ENCODE results near the gene PAQR6.

DNA sequence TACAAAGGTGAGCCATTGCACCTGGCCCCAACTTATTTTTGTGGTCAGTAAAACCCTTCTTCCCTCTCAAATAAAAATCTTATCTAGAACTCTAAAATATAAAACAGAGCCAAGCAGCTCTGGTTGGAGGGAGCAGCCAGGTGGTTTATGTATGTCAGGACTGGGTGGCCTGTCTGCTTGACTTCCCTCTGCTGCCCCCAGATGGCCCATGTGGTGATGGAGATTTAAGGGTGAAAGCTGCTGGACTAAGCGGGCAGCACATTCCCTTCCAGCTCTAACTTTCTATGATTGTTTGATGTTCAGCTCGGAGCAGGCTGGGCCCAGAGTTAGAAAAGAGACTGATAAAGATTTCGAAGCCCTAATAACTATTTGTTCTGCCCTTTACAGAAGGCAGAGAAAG, 11.9 kb upstream of the PAQR6 start:
- no peak for TF ChIP-seq POLR2AphosphoS5 (IDR thresholded peaks at IDR 0.05; ENCODE audit: low read depth, low read length)
- TF ChIP-seq, protein P1, sequence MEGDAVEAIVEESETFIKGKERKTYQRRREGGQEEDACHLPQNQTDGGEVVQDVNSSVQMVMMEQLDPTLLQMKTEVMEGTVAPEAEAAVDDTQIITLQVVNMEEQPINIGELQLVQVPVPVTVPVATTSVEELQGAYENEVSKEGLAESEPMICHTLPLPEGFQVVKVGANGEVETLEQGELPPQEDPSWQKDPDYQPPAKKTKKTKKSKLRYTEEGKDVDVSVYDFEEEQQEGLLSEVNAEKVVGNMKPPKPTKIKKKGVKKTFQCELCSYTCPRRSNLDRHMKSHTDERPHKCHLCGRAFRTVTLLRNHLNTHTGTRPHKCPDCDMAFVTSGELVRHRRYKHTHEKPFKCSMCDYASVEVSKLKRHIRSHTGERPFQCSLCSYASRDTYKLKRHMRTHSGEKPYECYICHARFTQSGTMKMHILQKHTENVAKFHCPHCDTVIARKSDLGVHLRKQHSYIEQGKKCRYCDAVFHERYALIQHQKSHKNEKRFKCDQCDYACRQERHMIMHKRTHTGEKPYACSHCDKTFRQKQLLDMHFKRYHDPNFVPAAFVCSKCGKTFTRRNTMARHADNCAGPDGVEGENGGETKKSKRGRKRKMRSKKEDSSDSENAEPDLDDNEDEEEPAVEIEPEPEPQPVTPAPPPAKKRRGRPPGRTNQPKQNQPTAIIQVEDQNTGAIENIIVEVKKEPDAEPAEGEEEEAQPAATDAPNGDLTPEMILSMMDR (IDR thresholded peaks at IDR 0.05): no peak
- TF ChIP-seq, protein P2, sequence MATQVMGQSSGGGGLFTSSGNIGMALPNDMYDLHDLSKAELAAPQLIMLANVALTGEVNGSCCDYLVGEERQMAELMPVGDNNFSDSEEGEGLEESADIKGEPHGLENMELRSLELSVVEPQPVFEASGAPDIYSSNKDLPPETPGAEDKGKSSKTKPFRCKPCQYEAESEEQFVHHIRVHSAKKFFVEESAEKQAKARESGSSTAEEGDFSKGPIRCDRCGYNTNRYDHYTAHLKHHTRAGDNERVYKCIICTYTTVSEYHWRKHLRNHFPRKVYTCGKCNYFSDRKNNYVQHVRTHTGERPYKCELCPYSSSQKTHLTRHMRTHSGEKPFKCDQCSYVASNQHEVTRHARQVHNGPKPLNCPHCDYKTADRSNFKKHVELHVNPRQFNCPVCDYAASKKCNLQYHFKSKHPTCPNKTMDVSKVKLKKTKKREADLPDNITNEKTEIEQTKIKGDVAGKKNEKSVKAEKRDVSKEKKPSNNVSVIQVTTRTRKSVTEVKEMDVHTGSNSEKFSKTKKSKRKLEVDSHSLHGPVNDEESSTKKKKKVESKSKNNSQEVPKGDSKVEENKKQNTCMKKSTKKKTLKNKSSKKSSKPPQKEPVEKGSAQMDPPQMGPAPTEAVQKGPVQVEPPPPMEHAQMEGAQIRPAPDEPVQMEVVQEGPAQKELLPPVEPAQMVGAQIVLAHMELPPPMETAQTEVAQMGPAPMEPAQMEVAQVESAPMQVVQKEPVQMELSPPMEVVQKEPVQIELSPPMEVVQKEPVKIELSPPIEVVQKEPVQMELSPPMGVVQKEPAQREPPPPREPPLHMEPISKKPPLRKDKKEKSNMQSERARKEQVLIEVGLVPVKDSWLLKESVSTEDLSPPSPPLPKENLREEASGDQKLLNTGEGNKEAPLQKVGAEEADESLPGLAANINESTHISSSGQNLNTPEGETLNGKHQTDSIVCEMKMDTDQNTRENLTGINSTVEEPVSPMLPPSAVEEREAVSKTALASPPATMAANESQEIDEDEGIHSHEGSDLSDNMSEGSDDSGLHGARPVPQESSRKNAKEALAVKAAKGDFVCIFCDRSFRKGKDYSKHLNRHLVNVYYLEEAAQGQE (IDR thresholded peaks at IDR 0.05; ENCODE audit: insufficient read depth in 1 of 2, low read depth in 2 of 2, low read length in 1 of 2): no peak

All from Panc1 (cell line).